Fibroblast of the aortic adventitia (primary cell): Measurements from ENCODE around the gene LRRC41. TPM values are rescaled to one million over a fixed set of nuclear protein-coding genes. Genes with fewer than 3 reads are reported as not detected.
A peak's percentile ranks its signal among the peaks of the same experiment; 100 is the strongest.

Experiments used
- DNase-seq: peaks from one replicate; pipeline ENCODE4 v3.0.0-alpha.2; 2010; ENCODE audit warnings: low read depth
- H3K4me3 ChIP-seq: 2 replicates; pipeline ENCODE4 v1.5.1; 2011; ENCODE audit warnings: low read depth, mild to moderate bottlenecking, control low read depth, low read length, moderate library complexity
- CTCF ChIP-seq: IDR thresholded peaks from 2 replicates; pipeline ENCODE4 v1.5.1; 2011; ENCODE audit warnings: mild to moderate bottlenecking, low read length, control low read depth, inconsistent platforms; ENCODE audit not compliant: insufficient read depth
- total RNA-seq: library from RNA; depleted of rRNA; stranded (reverse); fragments of >200 nt; gene quantifications from 2 replicates; pipeline ENCODE4 v1.2.3, GENCODE V29; 2012; ENCODE audit warnings: low replicate concordance

LRRC41 gene
- total RNA-seq, 1 donor, result 66.4 TPM

DNA sequence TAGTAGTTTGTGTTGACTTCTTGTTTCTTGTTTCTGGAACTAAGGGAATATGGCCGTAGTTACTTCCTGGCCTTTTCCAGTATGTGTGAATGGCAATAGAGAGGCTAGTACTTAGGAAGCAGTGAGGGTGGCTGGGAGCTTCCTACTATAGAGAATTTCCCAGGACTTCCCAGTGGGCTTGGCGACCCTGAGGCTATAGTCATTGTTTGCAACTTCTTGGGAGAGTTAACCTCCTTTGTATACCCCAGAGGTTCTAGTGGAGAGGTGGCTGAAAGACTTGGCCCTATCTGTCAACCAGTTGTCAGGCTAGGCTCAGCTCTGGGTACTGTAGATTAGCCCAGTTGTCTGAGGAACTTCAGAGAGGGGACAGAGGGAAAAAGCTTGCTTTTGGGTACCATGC is 40.3 kb downstream of the LRRC41 start:
- no peak for TF ChIP-seq CTCF
- no peak overlapping the region for H3K4me3 ChIP-seq
- no peak for DNase-seq

GRCh38 chr1:46262508-46262907 is 40.9 kb downstream of the LRRC41 start:
- H3K4me3 ChIP-seq, result no peak overlapping the region
- no peak for TF ChIP-seq CTCF
- no peak for DNase-seq

GRCh38 chr1:46256523-46256922 is 46.9 kb downstream of the LRRC41 start:
- no peak for TF ChIP-seq CTCF
- no peak overlapping the region for H3K4me3 ChIP-seq
- DNase-seq, result no peak

DNA sequence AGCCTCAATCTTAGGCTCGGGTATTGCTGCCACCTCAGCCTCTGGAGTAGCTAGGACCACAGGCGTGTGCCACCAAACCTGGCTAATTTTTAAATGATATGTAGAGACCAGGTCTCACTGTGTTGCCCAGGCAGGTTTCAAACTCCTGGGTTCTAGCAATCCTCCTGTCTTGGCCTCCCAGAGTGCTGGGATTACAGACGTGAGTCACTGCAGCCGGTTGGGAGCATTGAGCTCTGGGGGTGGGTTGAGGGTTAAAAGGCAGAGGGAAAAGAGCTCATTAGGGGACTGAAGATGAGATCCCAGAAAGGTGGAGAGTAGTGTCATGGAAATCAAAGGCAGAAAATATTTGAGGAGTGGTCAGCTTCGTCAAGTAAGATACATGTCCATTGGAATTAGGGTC is 48.7 kb downstream of the LRRC41 start:
- DNase-seq, result no peak
- TF ChIP-seq CTCF, result no peak
- no peak overlapping the region for H3K4me3 ChIP-seq

DNA sequence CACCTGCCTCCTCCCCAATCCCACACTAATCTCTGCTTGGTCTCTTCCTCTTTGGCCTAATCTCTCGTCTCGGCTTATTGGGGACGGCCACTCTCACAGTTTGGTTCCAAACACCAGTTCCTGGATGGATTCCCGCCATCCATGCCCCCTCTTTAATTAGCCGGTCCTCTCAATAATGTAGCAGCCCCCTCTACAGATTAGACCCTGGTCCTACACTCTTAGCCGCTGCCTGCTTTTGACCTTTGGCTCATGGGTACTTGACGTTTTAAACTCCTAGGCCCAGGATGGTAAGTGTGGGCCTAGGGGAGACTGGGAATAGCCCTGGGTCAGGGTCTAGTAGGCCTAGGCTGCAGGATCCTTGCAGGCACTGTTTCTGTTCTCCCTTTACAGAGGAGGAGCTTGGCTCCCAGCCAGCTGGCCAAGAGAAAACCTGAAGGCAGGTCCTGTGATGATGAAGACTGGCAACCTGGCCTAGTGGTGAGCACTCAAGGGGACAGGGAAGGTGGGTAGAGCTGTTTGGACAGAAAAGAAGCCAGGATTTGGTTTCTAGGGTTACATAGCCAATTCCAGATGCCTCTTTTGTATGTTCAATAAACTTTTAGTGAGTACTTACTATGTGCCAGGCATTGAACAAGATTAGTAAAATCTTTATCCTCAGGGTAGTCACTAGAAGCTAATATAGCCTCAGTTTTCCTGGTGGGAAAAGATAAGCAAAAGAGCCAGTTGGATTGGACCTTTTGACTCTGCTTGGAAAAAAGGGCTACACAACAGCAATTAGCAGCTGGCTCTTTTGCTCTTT is 55.1 kb downstream of the LRRC41 start:
- peak overlapping the region; percentile 88 for H3K4me3 ChIP-seq
- no peak for TF ChIP-seq CTCF
- DNase-seq, result no peak

DNA sequence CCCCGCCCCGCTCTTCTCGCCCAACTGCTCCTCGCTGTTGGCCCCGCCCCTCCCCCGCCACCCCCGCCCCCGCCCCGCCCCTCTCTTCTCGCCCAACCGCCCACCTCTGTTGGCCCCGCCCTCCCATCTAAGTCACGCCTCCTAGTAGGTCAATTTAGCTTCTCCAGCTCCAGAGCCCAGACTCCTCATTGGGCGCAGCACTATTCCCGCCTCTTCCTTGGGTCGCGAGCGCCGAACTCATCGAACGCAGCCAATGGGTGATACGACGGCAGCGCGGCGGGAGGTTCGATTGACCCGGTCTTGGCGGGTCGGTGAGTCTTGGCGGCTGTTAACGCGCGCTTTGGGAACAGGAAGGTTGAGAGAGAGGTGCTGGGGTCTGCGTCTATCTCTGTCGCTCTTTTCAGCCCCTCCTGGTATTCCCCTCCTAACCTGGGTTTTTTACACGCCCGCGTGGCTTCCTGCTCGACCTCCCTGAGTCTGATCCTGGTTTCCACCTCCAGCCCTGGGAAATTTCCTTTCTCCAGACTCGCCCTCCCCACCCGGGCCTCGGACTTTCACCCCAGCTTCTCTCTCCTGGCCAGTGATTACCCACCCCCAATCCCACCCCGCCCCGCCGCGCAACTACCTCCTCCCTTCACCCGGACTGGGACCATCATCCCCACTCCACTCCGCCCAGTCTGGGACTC is 55.8 kb downstream of the LRRC41 start, which contains the start of gene RAD54L:
RAD54L (plus strand) TSS at position 328 of the 686 bp plus-strand sequence. CDS start 643 bp downstream, outside the sequence.
- TF ChIP-seq CTCF, result no peak
- peak; percentile 99 for DNase-seq
- H3K4me3 ChIP-seq, result peak within 1 kb of the TSS; percentile 90
